Testis (tissue), 2 donors: Measurements from ENCODE around the gene MPP4.

Experiments
- CTCF ChIP-seq, 3 experiments: fragments of 450-650 bp in 2 of 3; fragments of 200-600 bp in 1 of 3; sonication (generic) in 1 of 3; IDR thresholded peaks; one replicate each; pipeline ENCODE4 v1.5.1; 2016 to 2019; ENCODE audit warnings: antibody characterized with exemption in 3 of 3, mild to moderate bottlenecking in 2 of 3, moderate library complexity in 1 of 3
- POLR2A ChIP-seq: fragments of 450-650 bp; IDR thresholded peaks from one replicate; pipeline ENCODE4 v1.6.1; 2017; ENCODE audit warnings: antibody characterized with exemption, mild to moderate bottlenecking, moderate library complexity

- no peak for TF ChIP-seq CTCF (IDR thresholded peaks at IDR 0.05)
- TF ChIP-seq POLR2A, result no peak
Observed at GRCh38 chr2:201678401-201678800, 20.0 kb downstream of the MPP4 start.
